SK-N-SH treated with all-trans-retinoic acid at 6 μM for 48 hours (cell line): ENCODE results near the gene DVL1.

ENCODE experiments used
- ATAC-seq: fragments of 200-7000 bp; cut with Tn5 transposase; 3 replicates; pipeline ENCODE4 v1.9.1; 2020; ENCODE audit warnings: mild to moderate bottlenecking, moderate library complexity
- ARNTL ChIP-seq: fragments of 450-650 bp; formaldehyde crosslinking; IDR thresholded peaks from 2 replicates; pipeline ENCODE4 v1.5.0; 2020; ENCODE audit warnings: low read depth, mild to moderate bottlenecking, moderate library complexity, borderline replicate concordance
- CSDC2 ChIP-seq: fragments of 250-450 bp; sonication (Bioruptor Pico); IDR thresholded peaks from 2 replicates; pipeline ENCODE4 v1.5.0; 2020; ENCODE audit warnings: mild to moderate bottlenecking, moderate library complexity
- CSRNP3 ChIP-seq: fragments of 250-450 bp; sonication (Bioruptor Pico); IDR thresholded peaks from 2 replicates; pipeline ENCODE4 v1.5.1; 2021; ENCODE audit warnings: mild to moderate bottlenecking, moderate library complexity
- ESRRG ChIP-seq: fragments of 250-450 bp; sonication (Bioruptor Pico); IDR thresholded peaks from 2 replicates; pipeline ENCODE4 v1.6.1; 2021; ENCODE audit warnings: mild to moderate bottlenecking
- GLIS3 ChIP-seq: fragments of 250-450 bp; sonication (Bioruptor Pico); IDR thresholded peaks from 2 replicates; pipeline ENCODE4 v1.5.0; 2020; ENCODE audit warnings: mild to moderate bottlenecking, moderate library complexity
- ISL1 ChIP-seq: fragments of 250-450 bp; sonication (Bioruptor Pico); IDR thresholded peaks from 2 replicates; pipeline ENCODE4 v2.1.2; 2022; ENCODE audit warnings: mild to moderate bottlenecking, moderate library complexity
- OSR1 ChIP-seq: fragments of 250-450 bp; sonication (Bioruptor Pico); IDR thresholded peaks from 2 replicates; pipeline ENCODE4 v1.8.0; 2022; ENCODE audit warnings: moderate library complexity, mild to moderate bottlenecking, inconsistent platforms
- POU6F1 ChIP-seq: fragments of 250-450 bp; sonication (Bioruptor Pico); IDR thresholded peaks from 2 replicates; pipeline ENCODE4 v1.8.0; 2021; ENCODE audit warnings: low read depth, mild to moderate bottlenecking, moderate library complexity, borderline replicate concordance
- PPARA ChIP-seq: fragments of 250-450 bp; sonication (Bioruptor Pico); IDR thresholded peaks from 2 replicates; pipeline ENCODE4 v1.5.0; 2020; ENCODE audit warnings: mild to moderate bottlenecking, borderline replicate concordance
- RARB ChIP-seq: fragments of 250-450 bp; sonication (Bioruptor Pico); IDR thresholded peaks from 2 replicates; pipeline ENCODE4 v1.8.0; 2021; ENCODE audit warnings: mild to moderate bottlenecking, moderate library complexity
- SNAI2 ChIP-seq: fragments of 250-450 bp; sonication (Bioruptor Pico); IDR thresholded peaks from 2 replicates; pipeline ENCODE4 v1.5.0; 2020; ENCODE audit warnings: mild to moderate bottlenecking, moderate library complexity
- TCF4 ChIP-seq: fragments of 250-450 bp; sonication (Bioruptor Pico); IDR thresholded peaks from 2 replicates; pipeline ENCODE4 v1.8.0; 2021; ENCODE audit warnings: mild to moderate bottlenecking, moderate library complexity, borderline replicate concordance
- TOX ChIP-seq: fragments of 250-450 bp; sonication (Bioruptor Pico); IDR thresholded peaks from 2 replicates; pipeline ENCODE4 v1.8.0; 2021; ENCODE audit warnings: mild to moderate bottlenecking, moderate library complexity, borderline replicate concordance
- ZC3H10 ChIP-seq: fragments of 250-450 bp; sonication (Bioruptor Pico); IDR thresholded peaks from 2 replicates; pipeline ENCODE4 v1.5.1; 2021; ENCODE audit warnings: mild to moderate bottlenecking, moderate library complexity
- ZFP3 ChIP-seq: fragments of 250-450 bp; sonication (Bioruptor Pico); IDR thresholded peaks from 2 replicates; pipeline ENCODE4 v1.5.0; 2020; ENCODE audit warnings: mild to moderate bottlenecking, moderate library complexity
- ZFP30 ChIP-seq: fragments of 450-650 bp; formaldehyde crosslinking; IDR thresholded peaks from 2 replicates; pipeline ENCODE4 v1.5.0; 2022; ENCODE audit warnings: mild to moderate bottlenecking, moderate library complexity
- ZNF565 ChIP-seq: fragments of 450-650 bp; formaldehyde crosslinking; conservative IDR thresholded peaks from 2 replicates; pipeline ENCODE4 v1.5.0; 2020; ENCODE audit warnings: low read depth, mild to moderate bottlenecking, moderate library complexity
- ZNF70 ChIP-seq: fragments of 450-650 bp; formaldehyde crosslinking; IDR thresholded peaks from 2 replicates; pipeline ENCODE4 v1.5.0; 2020; ENCODE audit warnings: mild to moderate bottlenecking, moderate library complexity
- TF ChIP-seq, protein P1 (sequence below): fragments of 250-450 bp; sonication (Bioruptor Pico); IDR thresholded peaks from 2 replicates; pipeline ENCODE4 v1.5.1; 2020; ENCODE audit warnings: low read depth, mild to moderate bottlenecking, moderate library complexity
- TF ChIP-seq, protein P2 (sequence below): fragments of 250-450 bp; sonication (Bioruptor Pico); IDR thresholded peaks from 2 replicates; pipeline ENCODE4 v1.8.0; 2020; ENCODE audit warnings: mild to moderate bottlenecking, moderate library complexity, borderline replicate concordance

DVL1 gene

DNA sequence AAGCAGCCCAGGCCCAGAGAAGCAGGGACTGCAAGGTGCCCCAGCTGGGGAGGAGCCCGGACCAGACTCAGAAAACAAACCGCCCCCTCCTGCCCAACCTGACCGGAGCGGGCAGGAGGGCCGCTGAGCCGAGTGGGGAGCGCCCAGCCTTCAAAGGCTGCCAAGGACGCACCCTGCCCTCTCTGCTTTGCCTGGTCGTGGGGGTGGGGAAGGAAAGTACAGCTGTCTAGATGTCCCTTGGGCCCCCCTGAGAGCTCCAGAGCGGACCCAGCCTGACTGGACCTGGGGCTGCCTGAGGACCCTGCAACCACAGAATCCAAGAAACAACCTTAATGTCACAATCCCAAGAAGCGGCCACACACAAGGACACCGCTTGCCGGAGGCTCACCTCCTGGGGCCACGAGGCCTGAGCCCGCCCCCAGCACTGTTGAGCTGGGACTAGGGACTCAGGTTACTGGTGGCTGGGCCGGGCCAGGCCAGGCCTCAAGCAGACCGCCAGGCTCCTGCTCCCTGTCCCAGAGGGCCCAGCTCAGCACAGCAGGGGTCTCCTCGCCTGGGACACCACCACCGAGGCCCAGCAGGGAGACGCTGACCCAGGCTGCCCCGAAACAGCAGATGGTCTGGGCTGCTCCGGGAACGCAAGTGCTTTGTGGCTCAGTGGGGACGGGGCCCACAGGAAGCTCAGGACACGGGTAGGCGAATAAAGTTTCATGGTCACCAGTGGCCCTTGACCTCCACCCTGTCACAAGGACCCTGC lies 1.4 kb downstream of the DVL1 start:
- no peak for TF ChIP-seq SNAI2
- no peak for TF ChIP-seq ZC3H10 (CRISPR knock-in tag)
- TF ChIP-seq OSR1: no peak
- TF ChIP-seq CSRNP3 (CRISPR knock-in tag): no peak
- TF ChIP-seq ZFP3 (CRISPR knock-in tag): no peak
- no peak for TF ChIP-seq TCF4 (CRISPR knock-in tag)
- TF ChIP-seq, protein P1, sequence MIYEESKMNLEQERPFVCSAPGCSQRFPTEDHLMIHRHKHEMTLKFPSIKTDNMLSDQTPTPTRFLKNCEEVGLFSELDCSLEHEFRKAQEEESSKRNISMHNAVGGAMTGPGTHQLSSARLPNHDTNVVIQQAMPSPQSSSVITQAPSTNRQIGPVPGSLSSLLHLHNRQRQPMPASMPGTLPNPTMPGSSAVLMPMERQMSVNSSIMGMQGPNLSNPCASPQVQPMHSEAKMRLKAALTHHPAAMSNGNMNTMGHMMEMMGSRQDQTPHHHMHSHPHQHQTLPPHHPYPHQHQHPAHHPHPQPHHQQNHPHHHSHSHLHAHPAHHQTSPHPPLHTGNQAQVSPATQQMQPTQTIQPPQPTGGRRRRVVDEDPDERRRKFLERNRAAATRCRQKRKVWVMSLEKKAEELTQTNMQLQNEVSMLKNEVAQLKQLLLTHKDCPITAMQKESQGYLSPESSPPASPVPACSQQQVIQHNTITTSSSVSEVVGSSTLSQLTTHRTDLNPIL (CRISPR knock-in tag): no peak
- TF ChIP-seq ZFP30 (CRISPR knock-in tag): no peak
- no peak for TF ChIP-seq ARNTL (CRISPR knock-in tag)
- no peak for TF ChIP-seq ESRRG (CRISPR knock-in tag)
- TF ChIP-seq GLIS3 (CRISPR knock-in tag): no peak
- TF ChIP-seq, protein P2, sequence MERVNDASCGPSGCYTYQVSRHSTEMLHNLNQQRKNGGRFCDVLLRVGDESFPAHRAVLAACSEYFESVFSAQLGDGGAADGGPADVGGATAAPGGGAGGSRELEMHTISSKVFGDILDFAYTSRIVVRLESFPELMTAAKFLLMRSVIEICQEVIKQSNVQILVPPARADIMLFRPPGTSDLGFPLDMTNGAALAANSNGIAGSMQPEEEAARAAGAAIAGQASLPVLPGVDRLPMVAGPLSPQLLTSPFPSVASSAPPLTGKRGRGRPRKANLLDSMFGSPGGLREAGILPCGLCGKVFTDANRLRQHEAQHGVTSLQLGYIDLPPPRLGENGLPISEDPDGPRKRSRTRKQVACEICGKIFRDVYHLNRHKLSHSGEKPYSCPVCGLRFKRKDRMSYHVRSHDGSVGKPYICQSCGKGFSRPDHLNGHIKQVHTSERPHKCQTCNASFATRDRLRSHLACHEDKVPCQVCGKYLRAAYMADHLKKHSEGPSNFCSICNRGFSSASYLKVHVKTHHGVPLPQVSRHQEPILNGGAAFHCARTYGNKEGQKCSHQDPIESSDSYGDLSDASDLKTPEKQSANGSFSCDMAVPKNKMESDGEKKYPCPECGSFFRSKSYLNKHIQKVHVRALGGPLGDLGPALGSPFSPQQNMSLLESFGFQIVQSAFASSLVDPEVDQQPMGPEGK: no peak
- peak; percentile 55 for ATAC-seq

DNA sequence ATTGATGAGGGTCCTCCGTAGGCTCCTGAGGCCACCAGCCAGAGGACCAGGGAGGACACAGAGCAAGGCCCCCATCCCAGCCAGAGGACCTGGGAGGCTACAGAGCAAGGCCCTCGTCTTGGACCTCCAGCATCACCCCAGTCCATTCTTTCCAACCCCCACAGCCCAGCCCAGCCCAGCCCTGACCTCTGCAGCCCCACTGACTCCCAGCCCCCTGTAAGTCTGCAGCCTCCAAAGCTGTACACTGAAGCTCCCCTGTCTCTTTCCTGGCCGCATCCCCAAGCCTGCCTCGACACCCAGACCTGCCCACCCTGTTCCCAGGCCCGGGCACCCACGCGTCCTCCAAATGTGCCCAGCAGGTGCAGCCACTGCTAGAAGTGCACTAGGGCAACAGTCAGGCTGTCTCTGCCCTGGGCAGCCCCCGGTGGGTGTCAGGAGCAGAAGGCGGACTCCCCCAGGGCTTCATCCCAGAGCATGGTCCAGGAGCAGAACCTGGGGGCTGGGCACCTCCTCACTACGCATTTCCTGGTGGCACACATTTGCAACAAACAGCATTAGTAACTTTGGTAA lies 2.1 kb downstream of the DVL1 start:
- TF ChIP-seq ARNTL (CRISPR knock-in tag) (no peak), ZNF565 (no peak), POU6F1 (CRISPR knock-in tag) (no peak), TOX (CRISPR knock-in tag) (no peak)
- TF ChIP-seq, protein P1 (CRISPR knock-in tag): no peak

DNA sequence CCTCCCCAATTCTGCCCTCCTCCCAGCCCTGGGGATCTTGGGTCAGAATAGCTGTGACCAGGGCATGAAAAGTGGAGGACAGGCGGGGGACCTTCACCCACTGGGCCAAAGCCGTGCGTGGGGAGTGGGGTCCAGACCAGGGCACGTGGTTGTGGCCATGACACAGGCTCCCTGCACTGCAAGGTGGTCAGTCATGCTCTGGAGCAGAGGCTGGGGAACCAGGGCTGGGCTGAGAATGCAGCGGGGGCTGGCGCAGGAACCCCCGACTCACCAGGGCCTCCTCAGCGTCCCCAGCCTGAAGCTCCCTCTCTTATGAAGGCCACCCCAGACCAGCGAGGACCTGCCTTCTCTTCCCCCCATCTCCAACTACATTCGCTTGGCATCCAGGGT lies 2.7 kb downstream of the DVL1 start:
- no peak for ATAC-seq
- TF ChIP-seq TCF4 (CRISPR knock-in tag) (no peak), ZFP3 (CRISPR knock-in tag) (no peak), CSDC2 (CRISPR knock-in tag) (no peak), ISL1 (CRISPR knock-in tag) (no peak), PPARA (CRISPR knock-in tag) (no peak), OSR1 (no peak), RARB (CRISPR knock-in tag) (no peak), ZNF70 (CRISPR knock-in tag) (no peak), GLIS3 (CRISPR knock-in tag) (no peak), POU6F1 (CRISPR knock-in tag) (no peak), ZFP30 (CRISPR knock-in tag) (no peak), ESRRG (CRISPR knock-in tag) (no peak), ZNF565 (no peak), CSRNP3 (CRISPR knock-in tag) (no peak), ARNTL (CRISPR knock-in tag) (no peak), SNAI2 (no peak)
- TF ChIP-seq, protein P2: no peak
- TF ChIP-seq, protein P1 (CRISPR knock-in tag): no peak

More for the DNA sequence above, 2.1 kb downstream of the DVL1 start:
- no peak for ATAC-seq
